Activated T-helper 17 cell treated with anti-CD3 and anti-CD28 coated beads, Interleukin-2, amount 50 U/mL, for 72 hours (primary cell): ENCODE data around the gene SUOX. TPM values are rescaled to one million over a fixed set of nuclear protein-coding genes. Genes with fewer than 3 reads are reported as not detected.
A peak's percentile ranks its signal among the peaks of the same experiment; 100 is the strongest.

Experiments
- ATAC-seq: fragments of 150-1000 bp; cut with Tn5 transposase; replicated peaks from 2 replicates; pipeline ENCODE4 v1.10.0; 2021; ENCODE audit warnings: mild to moderate bottlenecking, moderate library complexity
- H3K27ac Mint-ChIP-seq: one replicate; pipeline ENCODE4 v1.8.0; 2022; ENCODE audit warnings: mixed read lengths
- H3K27me3 Mint-ChIP-seq: one replicate; pipeline ENCODE4 v1.8.0; 2022; ENCODE audit warnings: mixed read lengths
- H3K36me3 Mint-ChIP-seq: one replicate; pipeline ENCODE4 v1.8.0; 2022; ENCODE audit warnings: low read depth, mild to moderate bottlenecking, mixed read lengths
- H3K4me1 Mint-ChIP-seq: one replicate; pipeline ENCODE4 v1.8.0; 2022; ENCODE audit warnings: mixed read lengths
- H3K4me3 Mint-ChIP-seq: one replicate; pipeline ENCODE4 v1.8.0; 2022; ENCODE audit warnings: mild to moderate bottlenecking, mixed read lengths
- H3K9me3 Mint-ChIP-seq: one replicate; pipeline ENCODE4 v1.8.0; 2022; ENCODE audit warnings: mixed read lengths
- total RNA-seq, 2 donors: library from RNA; stranded (reverse); gene quantifications; one replicate each; pipeline ENCODE4 v1.2.3, GENCODE V29; 2022

SUOX gene
- 1 to 10 TPM; 3.4 to 3.5 TPM for total RNA-seq

- H3K4me1 Mint-ChIP-seq: peaks cover 6% of the 10 kb centered on the region
- no peak within 1 kb of the TSS for H3K27ac Mint-ChIP-seq
- H3K36me3 Mint-ChIP-seq: peaks cover 38% of the 10 kb centered on the region
- H3K9me3 Mint-ChIP-seq: no peaks in the 10 kb centered on the region
- peak; percentile 88 for ATAC-seq
- H3K4me3 Mint-ChIP-seq: peak within 1 kb of the TSS; percentile 62
- no peaks in the 10 kb centered on the region for H3K27me3 Mint-ChIP-seq
Measured at GRCh38 chr12:55996715-55997534, at the start of gene SUOX. TSS of gene SUOX (plus strand) at chr12:55997276. CDS start at chr12:56002222, 4,946 bp downstream.

DNA sequence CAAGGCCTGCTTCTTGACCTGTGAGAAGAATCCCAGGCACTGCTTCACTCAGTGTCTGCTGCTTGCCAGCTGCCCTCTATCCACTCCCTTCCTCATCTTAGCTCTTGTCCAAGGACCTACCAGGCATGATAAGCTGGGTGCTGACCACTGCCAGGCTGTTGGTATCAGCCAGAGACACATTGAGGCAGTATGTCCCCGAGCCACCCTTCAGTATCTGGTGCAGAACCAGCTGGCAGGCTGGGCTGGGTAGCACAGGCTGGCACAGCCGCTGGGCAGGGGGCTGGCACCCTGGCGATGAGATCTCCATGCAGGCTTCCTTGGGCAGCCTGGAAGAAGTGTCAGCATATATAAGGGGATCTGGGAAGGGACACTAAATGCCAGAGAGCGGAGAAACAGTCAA lies 41.7 kb upstream of the SUOX start:
- H3K36me3 Mint-ChIP-seq: peaks cover 49% of the 10 kb centered on the region
- H3K27me3 Mint-ChIP-seq: no peaks in the 10 kb centered on the region
- ATAC-seq: peak; percentile 26
- H3K27ac Mint-ChIP-seq: peak overlapping the region; percentile 68
- no peaks in the 10 kb centered on the region for H3K9me3 Mint-ChIP-seq
- H3K4me1 Mint-ChIP-seq: peaks cover 24% of the 10 kb centered on the region
- H3K4me3 Mint-ChIP-seq: no peak overlapping the region

DNA sequence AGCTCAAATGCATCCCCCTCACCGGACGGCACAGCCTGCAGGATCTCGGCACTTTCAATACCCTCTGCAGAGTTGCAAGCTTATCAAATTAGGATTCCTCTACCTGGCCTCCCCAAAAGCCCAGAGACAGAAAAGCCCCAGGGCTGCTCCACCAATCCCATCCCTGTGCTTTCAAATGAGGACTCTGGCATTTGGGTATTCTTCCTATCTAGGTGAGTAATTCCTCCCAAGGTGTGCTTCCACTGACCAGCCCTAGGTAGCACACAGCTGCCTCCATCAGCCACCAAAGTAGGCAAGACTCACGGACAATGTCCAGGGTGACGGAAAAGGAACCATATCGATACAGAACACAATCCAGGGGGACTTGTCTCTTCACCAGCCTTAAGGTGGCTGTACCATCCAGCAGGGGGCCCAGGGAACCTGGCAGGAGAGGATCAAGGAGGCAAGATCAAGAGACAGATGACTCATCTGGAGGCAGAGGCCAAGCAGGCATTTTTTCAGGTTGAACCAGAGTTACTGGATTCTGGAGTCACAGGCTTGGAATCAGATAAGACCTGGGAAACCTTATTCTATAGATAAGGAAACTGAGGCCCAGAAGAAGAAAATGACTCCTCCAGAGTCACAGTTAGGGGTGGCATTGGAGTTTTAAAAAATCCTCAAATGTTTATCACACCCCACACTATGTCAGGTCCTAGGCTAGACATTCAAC lies 41.1 kb upstream of the SUOX start:
- Mint-ChIP-seq H3K27ac (peak overlapping the region; percentile 68), H3K4me1 (peaks cover 24% of the 10 kb centered on the region), H3K36me3 (peaks cover 43% of the 10 kb centered on the region), H3K27me3 (no peaks in the 10 kb centered on the region), H3K4me3 (no peak overlapping the region), H3K9me3 (no peaks in the 10 kb centered on the region)
- ATAC-seq: peak; percentile 69

DNA sequence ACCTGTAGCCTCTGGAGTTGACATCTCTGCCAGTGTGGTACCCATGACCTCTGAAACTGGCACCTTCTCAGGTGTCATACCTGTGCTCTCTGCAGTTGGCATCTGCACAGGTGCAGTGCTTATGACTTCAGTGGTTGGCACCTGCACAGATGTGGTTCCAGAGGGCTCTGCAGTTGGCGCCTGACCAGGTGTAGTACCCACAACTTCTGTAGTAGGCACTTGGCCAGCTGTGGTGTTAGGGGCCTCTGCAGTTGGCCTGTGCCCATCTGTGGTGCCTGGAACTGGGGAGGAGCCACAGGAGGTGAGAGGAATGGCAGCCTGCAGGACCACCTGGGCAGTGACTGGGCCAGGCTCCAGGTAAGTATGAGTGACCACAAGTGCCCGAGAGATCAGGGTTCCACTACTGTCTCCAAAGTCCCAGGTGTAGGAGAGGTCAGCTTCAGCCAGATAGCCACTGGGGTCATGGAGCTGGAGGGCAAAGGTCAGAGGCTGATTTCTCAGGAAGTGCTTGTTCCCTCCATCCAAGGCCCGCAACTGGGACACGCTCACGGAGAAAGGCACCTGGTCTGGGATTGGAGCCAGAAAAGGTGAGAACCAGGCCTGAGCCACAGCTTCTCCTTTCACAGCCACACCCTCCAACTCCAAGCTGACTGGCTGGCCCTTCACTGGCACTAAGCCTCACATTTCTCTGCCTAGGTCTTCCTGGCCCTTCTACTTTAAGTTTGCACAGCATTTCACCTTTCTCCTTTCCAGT lies 39.8 kb upstream of the SUOX start:
- peak overlapping the region; percentile 33 for H3K27ac Mint-ChIP-seq
- no peaks in the 10 kb centered on the region for H3K27me3 Mint-ChIP-seq
- H3K4me1 Mint-ChIP-seq: peaks cover 24% of the 10 kb centered on the region
- H3K4me3 Mint-ChIP-seq: no peak overlapping the region
- ATAC-seq: peak; percentile 3
- no peaks in the 10 kb centered on the region for H3K9me3 Mint-ChIP-seq
- H3K36me3 Mint-ChIP-seq: peaks cover 30% of the 10 kb centered on the region

- ATAC-seq: no peak
Measured at GRCh38 chr12:55963760-55964159, 33.3 kb upstream of the SUOX start.

GRCh38 chr12:55965240-55965639 lies 31.8 kb upstream of the SUOX start:
- Mint-ChIP-seq H3K4me1 (peaks cover 18% of the 10 kb centered on the region), H3K36me3 (peaks cover 8% of the 10 kb centered on the region), H3K27me3 (no peaks in the 10 kb centered on the region), H3K4me3 (peak overlapping the region; percentile 98), H3K9me3 (no peaks in the 10 kb centered on the region), H3K27ac (peak overlapping the region; percentile 94)
- ATAC-seq: no peak

More at GRCh38 chr12:55963760-55964159, 33.3 kb upstream of the SUOX start:
- Mint-ChIP-seq H3K4me3 (no peak overlapping the region), H3K27ac (no peak overlapping the region), H3K27me3 (no peaks in the 10 kb centered on the region), H3K4me1 (peaks cover 18% of the 10 kb centered on the region), H3K36me3 (peaks cover 8% of the 10 kb centered on the region), H3K9me3 (no peaks in the 10 kb centered on the region)

DNA sequence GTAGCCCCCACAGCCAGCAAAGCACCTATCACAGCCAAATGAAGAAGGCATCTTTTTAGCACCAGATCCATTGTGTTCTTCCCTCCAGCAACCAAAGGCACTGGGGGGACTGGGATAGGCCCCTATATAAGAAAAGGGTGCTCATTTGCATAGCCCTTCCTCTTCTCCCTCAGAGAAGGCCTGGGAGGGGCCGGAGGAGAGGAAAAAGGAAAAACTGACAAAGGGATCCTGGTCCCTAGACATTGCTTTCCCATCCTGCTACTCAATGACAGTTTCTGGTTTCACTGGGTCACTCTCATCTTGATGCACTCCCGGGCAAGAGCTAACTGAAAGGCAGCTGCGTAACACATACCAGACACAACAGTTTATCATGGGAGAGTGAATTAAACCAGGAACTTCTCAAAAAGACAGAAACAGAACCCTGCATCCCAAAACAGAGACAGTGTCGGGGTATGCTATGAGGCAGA lies 31.1 kb upstream of the SUOX start, which contains the start of gene PMEL:
PMEL (minus strand) TSS at position 102 of the 467 bp plus-strand sequence; CDS start at position 71, 31 bp downstream.
- Mint-ChIP-seq H3K4me1 (peaks cover 18% of the 10 kb centered on the region), H3K27ac (peak within 1 kb of the TSS; percentile 94), H3K4me3 (peak within 1 kb of the TSS; percentile 98), H3K27me3 (no peaks in the 10 kb centered on the region), H3K9me3 (no peaks in the 10 kb centered on the region), H3K36me3 (peaks cover 8% of the 10 kb centered on the region)
- ATAC-seq: no peak

- H3K27me3 Mint-ChIP-seq: no peaks in the 10 kb centered on the region
- peak within 1 kb of the TSS; percentile 94 for H3K27ac Mint-ChIP-seq
- no peaks in the 10 kb centered on the region for H3K9me3 Mint-ChIP-seq
- ATAC-seq: peak; percentile 99
- peaks cover 18% of the 10 kb centered on the region for H3K4me1 Mint-ChIP-seq
- H3K4me3 Mint-ChIP-seq: peak within 1 kb of the TSS; percentile 98
- peaks cover 8% of the 10 kb centered on the region for H3K36me3 Mint-ChIP-seq
Measured at GRCh38 chr12:55966408-55967281, 30.4 kb upstream of the SUOX start, which contains the start of gene CDK2. TSS of gene CDK2 (plus strand) at chr12:55966830. CDS start at chr12:55967009, 179 bp downstream.

- Mint-ChIP-seq H3K36me3 (peaks cover 8% of the 10 kb centered on the region), H3K9me3 (no peaks in the 10 kb centered on the region), H3K4me1 (peaks cover 18% of the 10 kb centered on the region), H3K27ac (no peak overlapping the region), H3K4me3 (no peak overlapping the region), H3K27me3 (no peaks in the 10 kb centered on the region)
- no peak for ATAC-seq
Measured at GRCh38 chr12:55969356-55969755, 27.7 kb upstream of the SUOX start.

DNA sequence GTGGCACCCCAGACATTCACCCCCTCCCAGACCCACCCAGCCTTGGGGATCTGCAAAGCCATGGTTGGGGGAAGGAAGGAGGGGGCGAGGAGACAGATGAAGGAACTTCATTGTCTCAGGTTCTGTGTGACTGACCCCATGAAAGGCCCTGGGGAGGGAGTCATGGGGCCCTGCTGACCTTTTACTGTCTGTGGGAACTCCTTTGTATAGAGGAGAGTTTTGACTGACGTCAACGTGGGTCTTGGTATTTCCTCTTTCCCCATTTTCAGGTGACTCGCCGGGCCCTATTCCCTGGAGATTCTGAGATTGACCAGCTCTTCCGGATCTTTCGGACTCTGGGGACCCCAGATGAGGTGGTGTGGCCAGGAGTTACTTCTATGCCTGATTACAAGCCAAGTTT lies 26.3 kb upstream of the SUOX start:
- Mint-ChIP-seq H3K4me1 (peaks cover 18% of the 10 kb centered on the region), H3K36me3 (peaks cover 8% of the 10 kb centered on the region), H3K9me3 (no peaks in the 10 kb centered on the region), H3K27ac (peak overlapping the region; percentile 15), H3K27me3 (no peaks in the 10 kb centered on the region), H3K4me3 (no peak overlapping the region)
- no peak for ATAC-seq

- no peak for ATAC-seq
- Mint-ChIP-seq H3K9me3 (no peaks in the 10 kb centered on the region), H3K4me1 (peaks cover 17% of the 10 kb centered on the region), H3K4me3 (no peak overlapping the region), H3K36me3 (peaks cover 9% of the 10 kb centered on the region), H3K27ac (no peak overlapping the region), H3K27me3 (no peaks in the 10 kb centered on the region)
Measured at GRCh38 chr12:55972042-55972441, 25.0 kb upstream of the SUOX start.

DNA sequence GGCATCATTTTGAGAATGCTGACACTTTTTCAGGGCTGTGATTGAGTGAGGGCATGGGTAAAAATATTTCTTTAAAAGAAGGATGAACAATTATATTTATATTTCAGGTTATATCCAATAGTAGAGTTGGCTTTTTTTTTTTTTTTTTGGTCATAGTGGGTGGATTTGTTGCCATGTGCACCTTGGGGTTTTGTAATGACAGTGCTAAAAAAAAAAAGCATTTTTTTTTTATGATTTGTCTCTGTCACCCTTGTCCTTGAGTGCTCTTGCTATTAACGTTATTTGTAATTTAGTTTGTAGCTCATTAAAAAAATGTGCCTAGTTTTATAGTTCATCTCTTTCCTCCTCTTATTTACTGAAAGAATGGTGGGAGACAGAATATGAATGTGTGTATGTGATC lies 24.6 kb upstream of the SUOX start:
- Mint-ChIP-seq H3K27me3 (no peaks in the 10 kb centered on the region), H3K27ac (no peak overlapping the region), H3K36me3 (peaks cover 9% of the 10 kb centered on the region), H3K4me3 (no peak overlapping the region), H3K9me3 (no peaks in the 10 kb centered on the region), H3K4me1 (peaks cover 16% of the 10 kb centered on the region)
- no peak for ATAC-seq

GRCh38 chr12:55972911-55973598 lies 24.0 kb upstream of the SUOX start:
- Mint-ChIP-seq H3K27me3 (no peaks in the 10 kb centered on the region), H3K27ac (no peak overlapping the region), H3K4me3 (no peak overlapping the region)

More at GRCh38 chr12:55972911-55973598, 24.0 kb upstream of the SUOX start:
- no peak for ATAC-seq
- H3K9me3 Mint-ChIP-seq: no peaks in the 10 kb centered on the region
- H3K4me1 Mint-ChIP-seq: peaks cover 10% of the 10 kb centered on the region
- H3K36me3 Mint-ChIP-seq: peaks cover 15% of the 10 kb centered on the region
